GM12891 (cell line): ENCODE results near the gene REX1BD.

Experiments used
- PAX5 ChIP-seq: IDR thresholded peaks from 2 replicates; pipeline ENCODE4 v1.6.1; 2011; ENCODE audit warnings: low read length, moderate library complexity, mild to moderate bottlenecking; ENCODE audit not compliant: insufficient read depth, severe bottlenecking
- POLR2A ChIP-seq: IDR thresholded peaks from 2 replicates; pipeline ENCODE4 v1.6.1; 2011; ENCODE audit warnings: low read depth, low read length, control low read depth
- POLR2AphosphoS5 ChIP-seq: IDR thresholded peaks from 2 replicates; pipeline ENCODE4 v1.6.1; 2011; ENCODE audit warnings: low read depth, low read length, control low read depth
- SPI1 ChIP-seq: IDR thresholded peaks from 2 replicates; pipeline ENCODE4 v1.6.1; 2011; ENCODE audit warnings: low read depth, low read length, control low read depth
- TAF1 ChIP-seq: IDR thresholded peaks from 2 replicates; pipeline ENCODE4 v1.6.1; 2011; ENCODE audit warnings: low read depth, low read length, control low read depth

DNA sequence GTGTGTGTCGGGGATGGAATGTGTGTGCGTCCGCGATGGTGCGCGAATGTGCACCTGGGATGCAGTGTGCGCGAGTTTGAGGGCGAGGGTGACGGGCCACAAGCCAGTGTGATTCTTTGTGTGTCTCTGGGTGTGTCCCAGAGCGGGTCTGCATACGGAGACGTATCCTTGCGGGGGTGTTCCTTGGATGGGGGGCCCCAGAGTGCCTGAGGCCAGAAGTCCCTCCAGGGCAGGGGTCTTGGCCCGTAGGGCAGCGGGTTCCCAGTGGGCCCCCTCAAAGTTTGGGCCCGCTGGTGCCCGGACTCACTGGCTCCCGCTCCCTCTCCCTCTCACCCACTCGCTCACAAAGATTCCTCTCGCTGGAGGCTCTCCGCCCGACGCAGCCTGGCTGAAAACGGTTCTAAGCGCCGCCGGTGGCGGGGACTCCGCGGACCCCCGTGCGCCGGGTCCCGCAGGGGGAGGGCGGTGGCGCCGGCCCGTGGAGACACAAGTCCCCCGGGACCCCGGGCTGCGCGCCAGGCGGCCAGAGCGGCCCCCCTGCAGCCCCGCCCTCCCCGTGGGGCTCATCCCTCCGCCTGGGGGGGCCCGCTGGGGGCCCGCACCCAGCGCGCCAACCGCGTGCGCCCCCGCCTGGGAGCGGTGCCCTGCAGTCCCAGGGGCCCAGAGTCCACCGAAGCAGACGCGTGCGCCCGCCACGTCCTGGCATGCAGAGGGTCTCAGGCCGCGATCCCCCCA, 17.1 kb downstream of the REX1BD start:
- TF ChIP-seq POLR2AphosphoS5: no peak
- TF ChIP-seq POLR2A: no peak
- TF ChIP-seq TAF1: no peak
- TF ChIP-seq SPI1: no peak
- no peak for TF ChIP-seq PAX5
